ENCODE data around the gene SETD9. TPM values are rescaled to one million over a fixed set of nuclear protein-coding genes. Genes with fewer than 3 reads are reported as not detected.

Gene SETD9
- total and polyA plus RNA-seq, 2 of the 13 experiments (the other 11 are each of a cell fraction or from before 2014, with no cell fraction given): 4.8 to 17.8 TPM

- Histone ChIP-seq H3K4me2 (ENCODE audit: low read depth, low read length) (no peak overlapping the region), H3K9me3 (ENCODE audit: low read length) (no peaks in the 10 kb centered on the region), H3K36me3 (replicated peaks in 1 of 2; ENCODE audit: control insufficient read depth in 1 of 2, insufficient read depth in 2 of 2, low read length in 2 of 2) (peaks cover 4 to 44% of the 10 kb centered on the region in 2 experiments; a peak in 3 of 5 replicates), H3K4me3 (replicated peaks in 1 of 3; ENCODE audit: insufficient read depth in 1 of 3, low read depth in 2 of 3, low read length in 3 of 3) (no peak overlapping the region; a peak in 1 of 6 replicates), H3K9ac (ENCODE audit: insufficient read depth, low read depth, low read length) (no peak overlapping the region), H4K20me1 (ENCODE audit: insufficient read depth, low read length) (0 out of 2 replicates have a peak, but pooled peaks cover 7% of the 10 kb centered on the region), H2AFZ (ENCODE audit: low read length) (no peak overlapping the region), H3K4me1 (ENCODE audit: insufficient read depth, low read length) (peaks cover 12% of the 10 kb centered on the region), H3K27ac (ENCODE audit: extremely low read length, insufficient read depth, low read length) (no peak overlapping the region), H3K27me3 (ENCODE audit: control insufficient read depth in 1 of 2, insufficient read depth in 2 of 2, low read length in 2 of 2) (no peaks in the 10 kb centered on the region; a peak in 1 of 5 replicates), H3K79me2 (ENCODE audit: insufficient read depth, low read length) (peaks cover 23% of the 10 kb centered on the region)
- ATAC-seq (no peak), FAIRE-seq (no peak), DNase-seq (ENCODE audit: low spot score) (no peak)
- in situ Hi-C loops (cut with HindIII; ENCODE audit: extremely low pct_ligation_motif_present, low pct_unique_long_range_greater_than_20kb) (no loop called here), intact Hi-C loops (cut with micrococcal nuclease; ENCODE audit: unreplicated experiment) (no loop called here)
- TF ChIP-seq PITX1 (CRISPR knock-in tag; IDR thresholded peaks at IDR 0.05) (no peak), MAFK (conservative IDR thresholded peaks at IDR 0.05 in 1 of 2, IDR thresholded peaks at IDR 0.05 in 1 of 2; ENCODE audit: low read length in 2 of 2) (peak; percentile 17 to 59; a peak in 3 of 4 replicates), SAP130 (CRISPR knock-in tag; IDR thresholded peaks at IDR 0.05; ENCODE audit: low read depth) (no peak), MTF2 (CRISPR knock-in tag; IDR thresholded peaks at IDR 0.05; ENCODE audit: borderline replicate concordance) (no peak), ZNF589 (CRISPR knock-in tag; conservative IDR thresholded peaks at IDR 0.05) (no peak), MED13 (CRISPR knock-in tag; IDR thresholded peaks at IDR 0.05) (no peak), MAFF (IDR thresholded peaks at IDR 0.05; ENCODE audit: low read depth, low read length) (0 out of 2 replicates have a peak, but pooled peaks have one; percentile 13), PRDM4 (CRISPR knock-in tag; IDR thresholded peaks at IDR 0.05; ENCODE audit: borderline replicate concordance) (no peak), CEBPZ (IDR thresholded peaks at IDR 0.05; ENCODE audit: low read length) (no peak), ZNF468 (CRISPR knock-in tag; IDR thresholded peaks at IDR 0.05) (no peak), ZMYM4 (CRISPR knock-in tag; IDR thresholded peaks at IDR 0.05) (no peak)
- no TSS peak for BruUV-seq (replicated peaks)
- ChIA-PET POLR2A (no interaction called here), CTCF (ENCODE audit: low intra/inter-chr PET ratio, low total read pairs) (no interaction called here)
Measured at GRCh38 chr5:56947052-56947451, 37.7 kb downstream of the SETD9 start.

All from HepG2 (cell line).